Hepatic stellate cell (primary cell): Measurements from ENCODE around the gene STARD8.
"Not testable (repeated sequence)": the region's sequence is repeated elsewhere in the genome, so short reads cannot be mapped to it uniquely, and the experiment has no call there.

Experiments used
- DNase-seq: peaks from one replicate; pipeline ENCODE4 v3.0.0; 2011; ENCODE audit warnings: low spot score

Gene STARD8, protein sequence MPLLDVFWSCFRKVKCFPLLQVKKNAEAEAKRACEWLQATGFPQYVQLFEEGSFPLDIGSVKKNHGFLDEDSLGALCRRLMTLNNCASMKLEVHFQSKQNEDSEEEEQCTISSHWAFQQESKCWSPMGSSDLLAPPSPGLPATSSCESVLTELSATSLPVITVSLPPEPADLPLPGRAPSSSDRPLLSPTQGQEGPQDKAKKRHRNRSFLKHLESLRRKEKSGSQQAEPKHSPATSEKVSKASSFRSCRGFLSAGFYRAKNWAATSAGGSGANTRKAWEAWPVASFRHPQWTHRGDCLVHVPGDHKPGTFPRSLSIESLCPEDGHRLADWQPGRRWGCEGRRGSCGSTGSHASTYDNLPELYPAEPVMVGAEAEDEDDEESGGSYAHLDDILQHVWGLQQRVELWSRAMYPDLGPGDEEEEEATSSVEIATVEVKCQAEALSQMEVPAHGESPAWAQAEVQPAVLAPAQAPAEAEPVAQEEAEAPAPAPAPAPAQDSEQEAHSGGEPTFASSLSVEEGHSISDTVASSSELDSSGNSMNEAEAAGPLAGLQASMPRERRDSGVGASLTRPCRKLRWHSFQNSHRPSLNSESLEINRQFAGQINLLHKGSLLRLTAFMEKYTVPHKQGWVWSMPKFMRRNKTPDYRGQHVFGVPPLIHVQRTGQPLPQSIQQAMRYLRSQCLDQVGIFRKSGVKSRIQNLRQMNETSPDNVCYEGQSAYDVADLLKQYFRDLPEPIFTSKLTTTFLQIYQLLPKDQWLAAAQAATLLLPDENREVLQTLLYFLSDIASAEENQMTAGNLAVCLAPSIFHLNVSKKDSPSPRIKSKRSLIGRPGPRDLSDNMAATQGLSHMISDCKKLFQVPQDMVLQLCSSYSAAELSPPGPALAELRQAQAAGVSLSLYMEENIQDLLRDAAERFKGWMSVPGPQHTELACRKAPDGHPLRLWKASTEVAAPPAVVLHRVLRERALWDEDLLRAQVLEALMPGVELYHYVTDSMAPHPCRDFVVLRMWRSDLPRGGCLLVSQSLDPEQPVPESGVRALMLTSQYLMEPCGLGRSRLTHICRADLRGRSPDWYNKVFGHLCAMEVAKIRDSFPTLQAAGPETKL

DNA sequence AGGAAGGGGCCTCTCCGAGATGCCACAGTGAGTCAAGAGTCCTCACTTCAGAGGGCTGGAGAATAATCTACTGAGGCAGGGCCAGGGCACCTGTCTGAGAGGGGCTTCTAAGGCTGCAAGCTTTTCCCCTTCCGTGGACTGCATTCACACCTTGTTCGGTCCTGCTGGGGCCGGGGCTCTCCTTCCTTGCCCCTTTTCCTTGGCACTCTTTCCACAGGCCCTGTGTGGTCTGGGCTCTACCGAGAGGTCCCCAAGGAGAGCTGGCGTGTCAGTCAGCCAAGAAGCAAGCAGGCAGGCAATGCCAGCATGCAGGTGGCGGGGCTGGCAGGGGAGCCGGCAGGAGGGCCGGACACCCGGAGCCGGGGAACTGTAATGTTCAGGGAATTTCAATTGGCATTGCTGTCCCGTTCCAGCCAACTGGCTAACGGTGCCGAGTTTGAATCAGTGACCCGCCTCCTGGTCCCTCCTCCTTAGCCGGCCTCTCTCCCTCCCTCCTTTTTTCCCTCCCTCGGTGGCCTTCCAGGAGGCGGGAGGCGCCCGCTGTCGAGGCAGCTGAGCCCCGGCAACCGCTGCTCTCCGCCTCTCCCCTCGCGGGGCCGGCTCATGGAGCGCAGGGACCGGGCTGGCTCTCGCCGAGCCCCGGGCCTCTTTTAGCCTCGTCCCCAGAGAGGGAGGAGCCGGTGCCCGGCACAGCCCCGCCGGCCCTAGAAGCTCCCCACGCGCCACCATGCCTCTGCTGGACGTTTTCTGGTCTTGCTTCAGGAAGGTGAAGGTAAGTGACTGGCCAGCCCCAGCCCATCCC, at the start of gene STARD8:
TSS of gene STARD8 (plus strand) at position 511 of the 802 bp plus-strand sequence. CDS start at position 728, 217 bp downstream.
- DNase-seq, result peak; percentile 71

DNA sequence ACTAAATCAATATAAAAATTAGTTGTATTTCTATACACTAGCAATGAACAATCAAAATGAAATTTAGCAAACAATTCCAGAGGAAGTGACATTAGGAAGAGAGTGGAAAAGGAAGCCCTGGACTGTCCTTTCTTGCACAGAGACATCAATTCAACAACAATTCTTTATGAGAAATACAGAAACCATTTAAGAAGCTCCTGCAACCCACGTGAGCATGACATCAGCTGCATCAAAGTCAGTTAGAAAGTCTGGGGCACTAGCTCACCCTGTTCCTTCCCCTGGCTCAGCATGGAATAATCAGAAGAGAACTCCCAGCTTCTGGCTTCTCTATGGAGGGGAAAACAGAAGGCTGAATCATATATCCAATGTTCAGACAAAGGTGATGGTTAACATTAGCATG, 48.6 kb upstream of the STARD8 start:
- DNase-seq, result no peak

DNA sequence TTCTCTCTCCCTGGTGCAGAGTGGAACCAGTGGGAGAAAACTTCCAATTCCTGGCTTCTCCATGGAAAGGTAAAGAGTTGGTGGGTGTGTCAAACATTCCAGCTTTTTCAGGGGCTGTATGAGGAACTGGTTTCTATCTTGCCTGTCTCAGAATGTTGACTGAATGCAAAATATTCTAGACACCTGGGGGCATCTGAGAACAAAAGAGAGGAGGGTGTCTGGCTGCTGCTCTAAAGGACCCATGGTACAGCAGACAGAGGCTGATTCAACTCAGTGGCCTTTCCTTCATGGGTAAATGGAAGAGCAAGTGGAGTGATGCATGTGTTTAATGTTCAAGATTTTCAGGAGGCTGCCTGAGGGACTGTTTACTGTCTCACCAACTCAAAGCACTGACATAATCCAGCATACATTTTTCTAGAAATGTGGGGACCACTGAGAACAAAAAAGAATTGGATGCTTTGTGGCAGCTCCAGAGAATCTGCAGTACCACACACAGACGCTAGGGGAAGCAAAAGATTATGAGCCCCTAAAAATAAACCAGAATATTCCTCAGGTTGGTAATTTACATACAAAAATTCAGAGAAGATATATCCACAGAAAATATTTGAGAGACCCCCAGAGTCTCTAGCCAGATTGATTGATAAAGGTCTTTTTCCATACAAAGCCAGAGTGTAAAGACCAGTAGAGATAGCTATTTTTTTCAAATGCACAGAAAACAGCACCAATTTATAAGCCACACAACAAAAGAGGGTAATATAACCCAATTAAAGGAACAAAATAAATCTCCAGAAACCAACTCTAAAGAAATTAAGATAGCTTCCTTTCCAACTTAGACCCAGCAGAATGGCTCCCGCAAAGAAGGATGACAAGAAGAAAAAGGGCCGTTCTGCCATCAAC, 48.0 kb upstream of the STARD8 start:
- peak; percentile 4 for DNase-seq

DNA sequence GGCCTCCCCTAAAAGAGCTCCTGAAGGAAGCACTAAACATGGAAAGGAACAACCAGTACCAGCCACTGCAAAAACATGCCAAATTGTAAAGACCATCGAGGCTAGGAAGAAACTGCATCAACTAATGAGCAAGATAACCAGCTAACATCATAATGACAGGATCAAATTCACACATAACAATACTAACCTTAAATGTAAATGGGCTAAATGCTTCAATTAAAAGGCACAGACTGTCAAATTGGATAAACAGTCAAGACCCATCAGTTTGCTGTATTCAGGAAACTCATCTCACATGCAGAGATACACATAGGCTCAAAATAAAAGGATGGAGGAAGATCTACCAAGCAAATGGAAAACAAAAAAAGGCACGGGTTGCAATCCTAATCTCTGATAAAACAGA, 43.2 kb upstream of the STARD8 start:
- not testable (repeated sequence) for DNase-seq

DNA sequence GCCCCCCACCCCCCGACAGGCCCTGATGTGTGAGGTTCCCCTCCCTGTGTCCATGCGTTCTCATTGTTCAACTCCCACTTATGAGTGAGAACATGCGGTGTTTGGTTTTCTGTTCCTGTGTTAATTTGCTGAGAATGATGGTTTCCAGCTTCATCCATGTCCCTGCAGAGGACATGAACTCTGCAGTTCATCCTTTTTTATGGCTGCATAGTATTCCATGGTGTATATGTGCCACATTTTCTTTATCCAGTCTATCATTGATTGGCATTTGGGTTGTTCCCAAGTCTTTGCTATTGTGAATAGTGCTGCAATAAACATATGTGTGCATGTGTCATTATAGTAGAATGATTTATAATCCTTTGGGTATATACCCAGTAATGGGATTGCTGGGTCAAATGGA, 32.7 kb upstream of the STARD8 start:
- not testable (repeated sequence) for DNase-seq

DNA sequence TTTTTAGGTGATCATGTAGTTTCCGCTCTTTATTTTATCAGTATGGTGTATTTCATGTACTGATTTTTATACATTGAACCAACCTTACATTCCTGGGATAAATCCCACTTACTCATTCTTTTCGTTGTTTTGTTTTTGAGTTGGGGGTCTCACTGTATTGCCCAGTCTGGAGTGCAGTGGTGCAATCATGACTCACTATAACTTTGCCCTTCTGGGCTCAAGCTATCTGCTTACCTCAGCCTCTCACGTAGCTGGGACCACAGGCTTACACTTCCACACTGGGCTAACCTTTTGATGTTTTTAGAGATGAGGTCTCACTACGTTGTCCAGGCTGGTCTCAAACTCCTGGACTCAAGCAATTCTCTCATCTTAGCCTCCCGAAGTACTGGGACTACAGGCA, 19.5 kb upstream of the STARD8 start:
- DNase-seq, result no peak

DNA sequence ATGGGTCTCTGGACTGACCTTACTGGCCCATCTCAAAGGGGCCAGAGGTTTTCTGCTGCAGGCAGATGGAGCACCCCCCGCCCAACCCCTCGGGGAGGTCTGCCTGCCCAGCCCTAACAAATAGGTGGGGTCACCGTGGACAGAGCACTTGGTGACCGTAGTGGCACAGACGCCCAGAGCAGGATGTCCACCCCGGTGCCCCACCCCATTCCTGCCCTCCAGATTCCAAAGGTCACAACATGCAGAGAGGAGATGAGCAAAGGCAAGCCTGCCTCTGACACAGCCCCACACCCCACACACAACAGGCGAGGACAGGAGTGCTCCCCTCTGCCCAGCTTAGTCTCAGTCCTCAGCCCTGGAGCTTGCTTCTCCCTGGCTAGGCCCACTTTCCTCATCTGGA, 17.5 kb upstream of the STARD8 start:
- not testable (repeated sequence) for DNase-seq

DNA sequence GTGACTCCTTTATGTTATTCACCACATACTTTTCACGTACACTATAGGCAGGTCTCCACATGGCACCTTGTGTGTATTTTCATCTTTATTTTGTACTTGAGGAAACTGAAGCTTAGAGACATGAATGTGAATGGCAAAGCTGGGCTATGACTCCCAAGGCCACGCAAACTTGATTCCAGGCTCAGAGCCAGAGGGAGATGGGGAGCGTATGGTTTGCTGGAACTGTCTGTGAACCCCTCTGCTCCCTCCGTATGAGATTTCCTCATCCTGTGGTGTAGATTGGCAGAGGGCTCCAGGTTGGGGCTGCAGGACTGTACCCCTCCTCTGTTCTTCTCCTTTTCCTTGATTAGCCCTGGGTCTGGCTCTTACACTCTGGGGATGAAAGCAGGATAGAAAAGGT, 16.1 kb upstream of the STARD8 start:
- no peak for DNase-seq

DNA sequence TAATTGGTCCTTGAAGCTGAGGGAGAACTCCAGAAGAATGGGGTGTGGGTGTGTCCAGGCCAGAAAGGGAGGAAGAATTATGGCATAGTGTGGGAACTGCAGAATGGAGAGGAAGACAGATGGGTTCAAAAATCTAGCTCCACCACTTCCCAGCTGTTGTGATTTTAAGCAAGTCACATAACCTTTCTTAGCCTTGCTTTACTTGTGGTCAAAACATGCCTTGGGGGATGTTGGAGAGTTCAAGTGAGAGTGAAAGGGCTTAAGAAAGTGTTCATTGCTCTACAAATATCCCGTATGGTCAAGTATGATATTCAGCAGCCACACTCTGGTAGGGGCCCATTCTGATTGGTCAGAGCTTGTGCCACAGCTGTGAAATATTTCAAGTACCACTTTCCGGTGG, 15.0 kb upstream of the STARD8 start:
- DNase-seq, result no peak

DNA sequence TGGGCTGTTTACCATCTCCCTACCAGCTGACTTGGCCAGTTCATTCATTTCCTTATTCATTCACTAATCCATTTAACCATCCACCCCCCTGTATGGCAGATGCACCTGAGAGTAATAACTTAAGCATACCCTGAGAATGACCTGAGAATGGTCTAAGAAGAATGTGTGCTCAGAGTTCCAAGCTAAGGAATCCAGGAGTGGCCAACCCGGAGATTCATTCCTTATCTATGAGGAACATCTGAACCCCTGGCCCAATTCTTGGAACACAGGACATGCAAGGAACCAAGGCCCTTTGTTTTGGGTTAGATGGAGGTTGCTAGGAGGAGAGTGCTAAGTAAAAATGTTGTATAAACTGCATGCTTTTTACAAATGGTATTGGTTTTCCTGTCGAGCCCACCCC, 13.5 kb upstream of the STARD8 start:
- DNase-seq, result no peak

DNA sequence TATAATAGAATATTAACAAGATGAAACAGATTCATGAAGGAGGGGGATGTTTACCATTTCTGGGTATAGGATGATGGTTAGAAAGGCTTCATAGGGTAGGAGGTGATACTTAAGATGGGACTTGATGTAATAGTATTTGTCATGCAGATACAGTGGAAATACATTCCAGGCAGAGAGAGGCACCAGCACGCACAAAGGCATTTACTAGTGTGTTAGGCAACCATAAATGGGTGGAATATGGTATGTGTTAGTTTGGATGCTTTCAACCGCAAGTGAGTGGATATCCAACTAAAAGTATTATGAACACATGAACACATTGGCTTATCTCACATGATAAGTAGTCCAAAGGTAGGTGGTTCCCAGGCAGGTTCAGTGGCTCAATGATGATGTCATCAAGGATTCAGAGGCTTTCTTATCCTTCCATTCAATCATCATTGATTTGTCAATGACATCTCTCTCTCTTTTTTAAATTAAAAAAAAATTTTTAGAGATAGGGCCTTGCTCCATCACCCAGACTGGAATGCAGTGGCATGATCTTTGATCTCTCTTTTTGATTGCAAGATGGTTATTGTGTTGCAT, 12.7 kb upstream of the STARD8 start:
- DNase-seq, result no peak

DNA sequence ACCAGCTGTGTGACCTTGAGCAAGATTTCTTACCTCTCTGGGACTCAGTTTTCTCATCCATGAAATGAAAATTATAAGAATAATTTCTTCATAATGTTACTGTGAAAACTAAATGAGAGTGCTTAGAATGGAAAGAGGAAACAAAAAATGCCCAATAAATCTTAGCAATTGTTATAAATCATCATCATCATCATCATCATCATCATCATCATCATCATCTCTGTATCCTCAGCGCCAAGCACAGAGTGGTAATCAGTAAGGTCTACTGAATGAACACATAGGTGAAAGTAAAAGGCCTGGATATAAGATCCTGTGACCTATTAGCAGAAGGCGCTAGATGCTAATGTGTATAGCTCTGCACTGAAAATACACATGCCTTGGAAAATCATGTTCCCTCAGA, 6.8 kb upstream of the STARD8 start:
- DNase-seq, result no peak

DNA sequence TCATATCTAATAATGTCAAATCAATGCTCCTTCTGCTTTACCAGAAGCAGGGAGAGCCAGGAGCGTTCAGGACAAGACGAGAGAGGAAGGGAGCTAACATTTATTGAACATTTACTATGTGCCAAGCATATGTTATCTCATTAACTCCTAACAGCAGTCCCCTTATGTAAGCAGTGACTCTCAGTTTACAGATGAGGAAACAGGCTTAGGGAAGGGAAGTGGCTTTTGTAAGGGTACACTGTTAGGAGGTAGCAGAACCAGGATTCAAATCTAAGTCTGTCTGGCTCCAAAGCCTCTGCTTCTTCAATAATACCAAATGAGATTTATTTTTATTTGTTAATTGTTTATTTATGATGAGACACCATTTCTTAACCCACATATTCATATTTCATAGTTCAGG, 2.6 kb upstream of the STARD8 start:
- no peak for DNase-seq

DNA sequence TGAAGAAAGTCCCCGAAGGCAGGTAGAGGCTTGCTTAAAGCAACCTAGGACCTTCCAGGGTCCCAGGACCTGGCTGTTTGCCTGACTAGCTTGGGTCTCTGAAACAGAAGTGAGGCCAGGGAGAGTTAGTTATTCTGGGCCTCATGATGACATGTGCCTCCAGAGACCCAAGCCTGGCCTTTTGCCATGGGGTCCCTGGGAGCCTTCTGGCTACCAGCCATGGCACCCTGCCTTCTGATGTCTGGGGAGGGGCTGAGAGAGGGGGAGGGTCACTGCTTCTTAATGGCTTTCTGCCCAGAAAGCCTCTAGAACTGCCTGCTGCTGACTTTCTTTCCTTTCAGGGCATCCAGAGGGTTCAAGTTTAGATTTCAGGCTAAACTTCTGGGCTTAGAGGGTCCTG, 1.0 kb upstream of the STARD8 start:
- DNase-seq, result no peak

DNA sequence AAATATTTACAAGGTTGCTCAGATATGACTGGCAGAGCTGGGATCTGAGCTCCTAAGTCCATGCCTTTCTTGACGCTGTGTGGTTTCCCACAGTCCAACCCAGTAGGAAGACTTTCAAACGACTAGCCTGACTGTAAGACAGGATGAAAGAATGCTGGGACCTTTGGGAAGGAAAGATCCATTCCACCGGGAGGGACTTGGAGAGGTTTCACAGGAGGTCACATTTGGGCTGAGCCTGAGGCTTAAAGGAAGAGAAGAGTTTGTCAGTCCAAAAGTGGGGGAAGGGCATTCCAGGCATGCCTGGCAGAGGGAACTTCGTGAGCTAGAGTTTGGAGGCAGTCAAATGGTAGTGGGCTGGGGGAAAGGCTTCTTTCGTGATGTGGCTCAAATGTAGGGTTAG, 1.5 kb downstream of the STARD8 start:
- DNase-seq, result no peak

DNA sequence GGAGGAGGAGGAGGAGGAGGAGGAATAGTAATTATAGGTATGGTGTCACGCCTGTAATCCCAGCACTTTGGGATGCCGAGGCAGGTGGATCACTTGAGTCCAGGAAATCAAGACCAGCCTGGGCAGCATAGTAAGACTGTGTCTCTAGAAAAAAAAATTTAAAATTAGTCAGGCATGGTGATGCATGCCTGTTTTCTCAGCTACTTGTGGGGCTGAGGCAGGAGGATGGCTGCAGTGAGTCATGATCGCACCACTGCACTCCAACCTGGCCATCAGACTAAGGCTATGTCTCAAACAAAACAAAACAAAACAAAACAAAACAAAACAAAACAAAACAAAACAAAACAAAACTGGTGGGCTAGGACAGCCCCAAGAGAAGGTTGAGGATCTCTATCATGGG, 3.0 kb downstream of the STARD8 start:
- no peak for DNase-seq

DNA sequence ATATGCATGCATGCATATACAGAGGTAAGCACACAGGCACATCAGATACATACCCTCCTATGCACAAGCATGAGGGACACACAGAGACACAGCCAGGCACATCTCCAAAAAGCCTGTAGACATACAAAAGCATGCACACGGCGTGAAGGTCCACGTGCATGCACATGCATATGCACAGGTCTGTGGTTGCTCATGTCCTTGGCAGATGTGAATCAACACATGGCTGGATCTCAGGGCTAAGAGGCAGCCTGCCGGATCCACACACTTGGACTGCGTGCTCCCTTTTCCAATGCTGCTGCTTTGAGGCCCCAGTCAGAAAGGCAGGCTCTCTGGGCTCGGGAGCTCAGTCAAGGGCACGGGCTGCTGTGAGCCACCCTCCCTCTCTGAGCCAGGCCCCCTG, 3.6 kb downstream of the STARD8 start:
- no peak for DNase-seq

DNA sequence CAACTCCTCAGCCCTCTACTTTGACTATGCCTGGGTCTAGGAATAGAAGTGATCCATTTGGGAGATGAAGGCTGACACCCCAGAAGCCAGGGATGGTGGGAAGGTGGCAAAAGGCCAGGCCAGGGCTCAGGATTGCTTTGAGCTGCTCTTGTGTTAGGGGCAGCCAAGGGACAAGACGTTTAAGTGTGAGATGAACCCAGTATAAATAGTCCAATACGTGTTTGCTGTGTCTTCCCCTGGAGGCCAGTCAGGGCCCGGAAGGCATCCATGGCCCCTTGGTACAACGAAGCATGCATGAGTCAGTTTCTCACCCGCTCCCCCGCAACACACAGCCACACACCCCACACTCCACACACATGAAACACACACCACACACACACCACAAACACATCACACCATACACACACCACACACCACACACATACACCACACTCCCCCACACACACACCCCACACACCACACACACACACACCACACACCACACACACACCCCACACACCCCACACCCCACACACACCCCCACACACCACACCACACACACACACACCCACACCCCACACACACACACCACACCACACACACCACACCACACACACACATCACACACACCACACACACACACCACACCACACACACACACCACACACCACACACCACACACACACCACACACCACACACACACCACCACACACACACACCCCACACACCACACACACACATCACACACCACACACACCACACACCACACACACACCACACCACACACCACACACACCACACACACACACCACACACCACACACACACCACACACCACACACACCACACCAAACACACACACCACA, 5.1 kb downstream of the STARD8 start:
- DNase-seq, result no peak

DNA sequence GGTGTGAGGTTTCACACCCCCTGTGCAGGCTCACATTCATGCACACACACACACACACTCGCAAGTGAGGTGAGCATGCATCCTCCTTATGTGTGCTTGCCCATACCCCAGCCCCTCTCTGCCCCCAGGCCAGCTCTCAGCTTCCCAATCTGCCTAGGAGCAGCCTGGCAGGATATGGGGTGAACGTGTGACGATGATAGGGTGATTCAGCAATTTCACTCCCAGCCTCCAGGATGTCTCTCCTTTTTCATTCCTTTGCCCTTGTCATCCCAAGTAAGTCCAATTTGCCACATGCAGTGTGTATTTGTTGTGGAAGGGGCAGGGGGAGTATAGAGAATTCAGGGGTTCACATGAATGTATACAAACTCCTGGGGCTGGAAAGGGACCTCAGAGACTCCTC, 7.2 kb downstream of the STARD8 start:
- no peak for DNase-seq

DNA sequence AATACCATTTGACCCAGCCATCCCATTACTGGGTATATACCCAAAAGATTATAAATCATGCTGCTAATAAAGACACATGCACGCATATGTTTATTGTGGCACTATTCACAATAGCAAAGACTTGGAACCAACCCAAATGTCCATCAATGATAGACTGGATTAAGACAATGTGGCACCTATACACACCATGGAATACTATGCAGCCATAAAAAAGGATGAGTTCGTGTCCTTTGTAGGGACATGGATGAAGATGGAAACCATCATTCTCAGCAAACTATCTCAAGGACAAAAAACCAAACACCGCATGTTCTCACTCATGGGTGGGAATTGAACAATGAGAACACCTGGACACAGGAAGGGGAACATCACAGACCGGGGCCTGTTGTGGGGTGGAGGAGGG, 9.0 kb downstream of the STARD8 start:
- not testable (repeated sequence) for DNase-seq
